SK-N-SH treated with all-trans-retinoic acid at 6 μM for 48 hours (cell line): ENCODE data around the gene DCLK2.

Experiments
- GLIS3 ChIP-seq: fragments of 250-450 bp; sonication (Bioruptor Pico); IDR thresholded peaks from 2 replicates; pipeline ENCODE4 v1.5.0; 2020; ENCODE audit warnings: mild to moderate bottlenecking, moderate library complexity
- PATZ1 ChIP-seq: fragments of 250-450 bp; sonication (Bioruptor Pico); IDR thresholded peaks from 2 replicates; pipeline ENCODE4 v1.8.0; 2020; ENCODE audit warnings: mild to moderate bottlenecking, moderate library complexity, borderline replicate concordance
- RARB ChIP-seq: fragments of 250-450 bp; sonication (Bioruptor Pico); IDR thresholded peaks from 2 replicates; pipeline ENCODE4 v1.8.0; 2021; ENCODE audit warnings: mild to moderate bottlenecking, moderate library complexity
- TSHZ2 ChIP-seq: fragments of 250-450 bp; sonication (Bioruptor Pico); IDR thresholded peaks from 2 replicates; pipeline ENCODE4 v1.5.0; 2020; ENCODE audit warnings: mild to moderate bottlenecking, moderate library complexity

GRCh38 chr4:150033081-150033480 is 45.2 kb upstream of the DCLK2 start:
- no peak for TF ChIP-seq GLIS3 (CRISPR knock-in tag)
- TF ChIP-seq RARB (CRISPR knock-in tag): no peak
- TF ChIP-seq TSHZ2 (CRISPR knock-in tag): no peak
- no peak for TF ChIP-seq PATZ1 (CRISPR knock-in tag)
